Suprapubic skin (tissue), 4 donors: ENCODE results near the gene ATP5PB. TPM values are rescaled to one million over a fixed set of nuclear protein-coding genes. Genes with fewer than 3 reads are reported as not detected.

ENCODE experiments used
- DNase-seq, 2 donors: peaks; one replicate each; pipeline ENCODE4 v3.0.0-alpha.2; 2019; ENCODE audit warnings: low spot score in 2 of 2
- H3K27ac ChIP-seq: fragments of 200-600 bp; sonication (generic); one replicate; pipeline ENCODE4 v1.5.1; 2019
- H3K27me3 ChIP-seq: fragments of 200-600 bp; sonication (generic); one replicate; pipeline ENCODE4 v1.5.1; 2019
- H3K36me3 ChIP-seq: fragments of 200-600 bp; sonication (generic); one replicate; pipeline ENCODE4 v1.5.1; 2019
- H3K4me1 ChIP-seq: fragments of 200-600 bp; sonication (generic); one replicate; pipeline ENCODE4 v1.5.1; 2019
- H3K4me3 ChIP-seq: fragments of 200-600 bp; sonication (generic); one replicate; pipeline ENCODE4 v1.5.1; 2019; ENCODE audit warnings: mild to moderate bottlenecking
- H3K9me3 ChIP-seq: fragments of 200-600 bp; sonication (generic); one replicate; pipeline ENCODE4 v1.5.1; 2019
- EP300 ChIP-seq: sonication (generic); formaldehyde crosslinking; IDR thresholded peaks from one replicate; pipeline ENCODE4 v1.6.1; 2017; ENCODE audit warnings: antibody characterized with exemption
- POLR2A ChIP-seq, 2 donors: fragments of 450-650 bp; IDR thresholded peaks; one replicate each; pipeline ENCODE4 v1.6.1; 2017; ENCODE audit warnings: antibody characterized with exemption in 2 of 2, mild to moderate bottlenecking in 2 of 2, moderate library complexity in 2 of 2
- POLR2AphosphoS5 ChIP-seq, 3 donors: sonication (generic); formaldehyde crosslinking; IDR thresholded peaks; one replicate each; pipeline ENCODE4 v1.6.1; 2017; ENCODE audit warnings: antibody characterized with exemption in 3 of 3
- WGBS: methylation state at CpG from one replicate; pipeline ENCODE4 v1.1.5; 2018; 5-methylcytosine and 5-hydroxymethylcytosine counted together
- total RNA-seq, 4 donors: library from RNA; depleted of rRNA; stranded (reverse); fragments of >200 nt; gene quantifications; one replicate each; pipeline ENCODE4 v1.1.0, GENCODE V29; 2016
- TF ChIP-seq, protein P1 (sequence below), 2 donors: fragments of 200-600 bp in 1 of 2; fragments of 450-650 bp in 1 of 2; sonication (generic) in 1 of 2; IDR thresholded peaks; one replicate each; pipeline ENCODE4 v1.5.1; 2016 to 2019; ENCODE audit warnings: antibody characterized with exemption in 2 of 2, mild to moderate bottlenecking in 1 of 2, moderate library complexity in 1 of 2

ATP5PB gene, protein sequence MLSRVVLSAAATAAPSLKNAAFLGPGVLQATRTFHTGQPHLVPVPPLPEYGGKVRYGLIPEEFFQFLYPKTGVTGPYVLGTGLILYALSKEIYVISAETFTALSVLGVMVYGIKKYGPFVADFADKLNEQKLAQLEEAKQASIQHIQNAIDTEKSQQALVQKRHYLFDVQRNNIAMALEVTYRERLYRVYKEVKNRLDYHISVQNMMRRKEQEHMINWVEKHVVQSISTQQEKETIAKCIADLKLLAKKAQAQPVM
- 100 to 1,000 TPM in 3 of 4 donors, 10 to 100 TPM in 1; 79.6 to 154 (median 140) TPM for total RNA-seq

DNA sequence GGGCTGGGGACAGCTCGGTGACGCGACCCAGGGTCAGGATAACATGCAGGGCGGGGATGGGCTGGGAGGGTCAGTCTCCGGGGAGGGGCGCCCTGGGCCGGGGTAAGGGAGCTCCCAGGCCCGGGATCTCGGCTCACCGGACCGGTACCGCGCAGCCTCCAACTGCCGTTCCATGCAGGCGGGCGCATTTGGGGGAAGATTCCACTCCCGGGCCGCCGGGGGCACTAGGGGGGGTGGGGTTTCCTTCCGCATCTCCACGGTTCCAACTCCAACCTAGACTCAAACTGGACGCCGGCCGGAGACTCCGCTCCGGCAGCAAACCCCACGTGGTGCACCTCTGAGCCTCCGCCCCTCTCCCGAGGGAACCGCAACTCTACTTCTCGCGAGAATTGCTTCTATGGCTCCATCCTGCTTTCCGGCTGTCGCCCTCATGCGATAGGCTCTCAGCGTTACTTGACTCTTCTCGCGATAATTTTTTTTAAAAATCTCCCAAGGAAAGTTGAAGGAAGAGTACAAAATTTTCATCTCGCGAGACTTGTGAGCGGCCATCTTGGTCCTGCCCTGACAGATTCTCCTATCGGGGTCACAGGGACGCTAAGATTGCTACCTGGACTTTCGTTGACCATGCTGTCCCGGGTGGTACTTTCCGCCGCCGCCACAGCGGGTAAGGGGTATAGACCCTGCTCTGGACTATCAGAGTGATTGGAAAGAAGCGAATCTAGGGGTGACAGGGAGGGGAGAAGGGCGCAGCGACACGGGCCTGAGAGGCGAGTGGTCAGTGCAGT is at the start of gene ATP5PB, which contains the start of gene WDR77:
TSS of gene ATP5PB (plus strand) at position 547 of the 785 bp plus-strand sequence. CDS start at position 625, 78 bp downstream.
TSS of gene WDR77 (minus strand) at position 339 of the 785 bp plus-strand sequence. CDS start at position 252, 87 bp downstream.
- peaks cover 42% of the 10 kb centered on the region for H3K4me1 ChIP-seq
- no peaks in the 10 kb centered on the region for H3K9me3 ChIP-seq
- DNase-seq = peak; percentile 97
- peaks cover 14% of the 10 kb centered on the region for H3K36me3 ChIP-seq
- H3K27me3 ChIP-seq = no peaks in the 10 kb centered on the region
- H3K27ac ChIP-seq = peak within 1 kb of the TSS; percentile 86
- WGBS = 2% methylated on average over 44 of the region's 54 CpGs
- peak within 1 kb of the TSS; percentile 70 for H3K4me3 ChIP-seq
- peak; percentile 30 to 91 (median 45) for TF ChIP-seq POLR2AphosphoS5 (IDR thresholded peaks at IDR 0.05)
- TF ChIP-seq, protein P1, sequence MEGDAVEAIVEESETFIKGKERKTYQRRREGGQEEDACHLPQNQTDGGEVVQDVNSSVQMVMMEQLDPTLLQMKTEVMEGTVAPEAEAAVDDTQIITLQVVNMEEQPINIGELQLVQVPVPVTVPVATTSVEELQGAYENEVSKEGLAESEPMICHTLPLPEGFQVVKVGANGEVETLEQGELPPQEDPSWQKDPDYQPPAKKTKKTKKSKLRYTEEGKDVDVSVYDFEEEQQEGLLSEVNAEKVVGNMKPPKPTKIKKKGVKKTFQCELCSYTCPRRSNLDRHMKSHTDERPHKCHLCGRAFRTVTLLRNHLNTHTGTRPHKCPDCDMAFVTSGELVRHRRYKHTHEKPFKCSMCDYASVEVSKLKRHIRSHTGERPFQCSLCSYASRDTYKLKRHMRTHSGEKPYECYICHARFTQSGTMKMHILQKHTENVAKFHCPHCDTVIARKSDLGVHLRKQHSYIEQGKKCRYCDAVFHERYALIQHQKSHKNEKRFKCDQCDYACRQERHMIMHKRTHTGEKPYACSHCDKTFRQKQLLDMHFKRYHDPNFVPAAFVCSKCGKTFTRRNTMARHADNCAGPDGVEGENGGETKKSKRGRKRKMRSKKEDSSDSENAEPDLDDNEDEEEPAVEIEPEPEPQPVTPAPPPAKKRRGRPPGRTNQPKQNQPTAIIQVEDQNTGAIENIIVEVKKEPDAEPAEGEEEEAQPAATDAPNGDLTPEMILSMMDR (IDR thresholded peaks at IDR 0.05) = no peak
- no peak for TF ChIP-seq EP300
- peak in 1 of 2 donors; percentile 32 for TF ChIP-seq POLR2A (IDR thresholded peaks at IDR 0.05)

DNA sequence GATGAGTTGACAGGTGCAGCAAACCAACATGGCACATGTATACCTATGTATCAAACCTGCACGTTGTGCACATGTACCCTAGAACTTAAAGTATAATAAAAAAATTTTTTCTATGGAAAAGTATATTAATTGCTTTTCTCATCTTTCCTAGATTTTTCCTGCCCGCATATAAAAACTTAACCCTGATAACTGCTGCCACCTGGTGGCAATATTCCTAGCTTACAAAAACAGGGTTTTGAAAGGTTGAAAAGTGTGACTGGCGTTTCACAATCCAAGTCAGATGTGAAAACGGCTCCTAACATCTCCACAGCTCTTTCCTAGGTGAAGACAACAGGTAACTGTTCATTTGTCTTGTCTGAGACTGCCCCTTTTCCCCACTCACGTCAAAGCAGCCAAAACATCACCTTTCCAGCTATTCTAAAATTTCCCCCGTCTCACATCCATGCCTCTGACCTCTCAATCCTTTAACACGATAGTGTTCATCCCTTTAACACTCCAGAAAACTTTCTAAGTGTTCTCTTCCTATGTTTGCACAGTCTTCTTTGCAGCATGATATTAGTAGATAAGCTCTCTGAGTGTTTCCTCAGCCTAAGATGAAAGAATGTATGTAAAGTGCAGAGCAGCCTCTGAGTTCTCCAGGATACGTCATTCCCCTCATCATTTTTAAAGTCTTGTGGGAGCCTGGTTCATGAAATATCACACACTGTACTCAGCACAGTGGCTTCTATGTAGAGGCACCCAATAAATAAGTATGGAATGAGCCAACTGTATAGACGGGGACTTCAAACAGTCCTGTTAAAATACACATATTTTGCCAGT is 49.3 kb upstream of the ATP5PB start:
- Histone ChIP-seq H3K27me3 (peaks cover 3% of the 10 kb centered on the region), H3K4me3 (no peak overlapping the region), H3K4me1 (no peaks in the 10 kb centered on the region), H3K27ac (no peak overlapping the region), H3K36me3 (no peaks in the 10 kb centered on the region), H3K9me3 (no peaks in the 10 kb centered on the region)
- TF ChIP-seq, protein P1 (IDR thresholded peaks at IDR 0.05) = peak; percentile 38 to 47
- TF ChIP-seq EP300 = no peak
- 37% methylated on average over 9 of the region's 9 CpGs for WGBS
- no peak for DNase-seq

DNA sequence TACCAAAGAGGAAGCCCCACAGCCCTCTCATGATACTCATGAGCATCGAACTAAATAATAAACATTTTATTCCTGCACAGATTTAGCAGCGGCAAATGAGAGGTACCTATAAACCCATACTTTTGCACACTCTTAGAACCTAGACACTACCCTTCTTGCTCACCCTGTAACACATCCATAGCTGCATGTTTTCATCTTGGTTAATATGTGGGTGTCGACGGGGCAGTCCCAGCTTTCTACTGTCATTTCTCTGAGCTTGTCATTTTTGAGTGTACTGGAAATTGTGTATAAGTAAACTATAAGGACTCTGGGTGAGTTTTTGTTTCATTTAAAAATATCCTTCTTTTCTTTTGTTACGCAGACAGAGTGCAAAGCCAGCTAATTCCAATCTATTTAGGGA is 47.2 kb upstream of the ATP5PB start:
- H3K4me1 ChIP-seq = no peaks in the 10 kb centered on the region
- H3K36me3 ChIP-seq = no peaks in the 10 kb centered on the region
- TF ChIP-seq EP300 (no peak), POLR2A (IDR thresholded peaks at IDR 0.05) (no peak), POLR2AphosphoS5 (IDR thresholded peaks at IDR 0.05) (no peak)
- TF ChIP-seq, protein P1 (IDR thresholded peaks at IDR 0.05) = no peak
- H3K27ac ChIP-seq = no peak overlapping the region
- DNase-seq = no peak
- H3K4me3 ChIP-seq = no peak overlapping the region
- no peaks in the 10 kb centered on the region for H3K9me3 ChIP-seq
- H3K27me3 ChIP-seq = peaks cover 3% of the 10 kb centered on the region
- 89% methylated on average over 5 of the region's 5 CpGs for WGBS

DNA sequence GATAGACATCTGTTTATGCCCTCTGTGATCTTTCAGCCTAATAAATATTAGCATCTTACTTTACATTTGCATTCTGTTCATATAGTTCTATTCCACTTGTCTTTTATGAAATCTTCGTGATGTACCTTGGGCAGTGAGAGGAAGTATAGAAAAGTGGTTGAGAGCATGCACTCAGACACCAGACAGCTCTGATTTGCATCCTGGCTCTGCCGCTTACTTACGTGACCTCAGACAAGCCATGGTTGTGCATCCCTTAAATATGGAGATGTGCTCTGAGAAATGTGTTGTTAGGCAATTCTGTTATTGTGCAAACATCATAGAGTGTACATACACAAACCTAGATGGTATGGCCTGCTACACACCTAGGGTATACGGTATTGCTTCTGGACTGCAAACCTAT is 44.7 kb upstream of the ATP5PB start:
- Histone ChIP-seq H3K27ac (no peak overlapping the region), H3K4me3 (no peak overlapping the region), H3K27me3 (peaks cover 3% of the 10 kb centered on the region), H3K36me3 (no peaks in the 10 kb centered on the region), H3K4me1 (no peaks in the 10 kb centered on the region), H3K9me3 (no peaks in the 10 kb centered on the region)
- TF ChIP-seq EP300 = no peak
- TF ChIP-seq, protein P1 (IDR thresholded peaks at IDR 0.05) = no peak
- no peak for TF ChIP-seq POLR2A (IDR thresholded peaks at IDR 0.05)
- no peak for TF ChIP-seq POLR2AphosphoS5 (IDR thresholded peaks at IDR 0.05)
- WGBS = 79% methylated on average over 4 of the region's 4 CpGs
- no peak for DNase-seq
